ENCODE measurements around the gene TLE3.

DNA sequence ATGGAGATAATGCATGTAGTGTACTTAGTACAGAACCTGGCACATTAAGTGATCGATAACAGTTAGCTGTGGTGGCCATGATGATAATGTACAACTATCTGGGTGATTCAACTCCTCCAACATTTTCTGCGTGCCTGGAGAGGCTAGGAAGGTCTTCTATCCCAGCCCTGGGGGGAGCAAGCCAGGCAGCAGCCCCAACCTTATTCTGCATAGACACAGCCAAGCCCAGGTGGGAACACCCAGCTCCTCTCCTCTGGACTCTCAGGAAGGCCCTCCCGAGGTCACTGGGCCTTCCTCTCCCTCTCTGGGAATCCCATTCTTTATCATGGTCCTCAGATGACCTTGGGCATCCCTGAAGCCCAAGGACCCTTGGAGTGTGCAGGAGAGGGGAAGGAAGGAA, 5.1 kb upstream of the TLE3 start:
- TF ChIP-seq EP300 (IDR thresholded peaks at IDR 0.05) (no peak), POLR2A (IDR thresholded peaks at IDR 0.05) (no peak)
- TF ChIP-seq, protein P1, sequence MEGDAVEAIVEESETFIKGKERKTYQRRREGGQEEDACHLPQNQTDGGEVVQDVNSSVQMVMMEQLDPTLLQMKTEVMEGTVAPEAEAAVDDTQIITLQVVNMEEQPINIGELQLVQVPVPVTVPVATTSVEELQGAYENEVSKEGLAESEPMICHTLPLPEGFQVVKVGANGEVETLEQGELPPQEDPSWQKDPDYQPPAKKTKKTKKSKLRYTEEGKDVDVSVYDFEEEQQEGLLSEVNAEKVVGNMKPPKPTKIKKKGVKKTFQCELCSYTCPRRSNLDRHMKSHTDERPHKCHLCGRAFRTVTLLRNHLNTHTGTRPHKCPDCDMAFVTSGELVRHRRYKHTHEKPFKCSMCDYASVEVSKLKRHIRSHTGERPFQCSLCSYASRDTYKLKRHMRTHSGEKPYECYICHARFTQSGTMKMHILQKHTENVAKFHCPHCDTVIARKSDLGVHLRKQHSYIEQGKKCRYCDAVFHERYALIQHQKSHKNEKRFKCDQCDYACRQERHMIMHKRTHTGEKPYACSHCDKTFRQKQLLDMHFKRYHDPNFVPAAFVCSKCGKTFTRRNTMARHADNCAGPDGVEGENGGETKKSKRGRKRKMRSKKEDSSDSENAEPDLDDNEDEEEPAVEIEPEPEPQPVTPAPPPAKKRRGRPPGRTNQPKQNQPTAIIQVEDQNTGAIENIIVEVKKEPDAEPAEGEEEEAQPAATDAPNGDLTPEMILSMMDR (IDR thresholded peaks at IDR 0.05): no peak
